Spleen (tissue), 11 donors: ENCODE results near the gene UNC13A. TPM values are rescaled to one million over a fixed set of nuclear protein-coding genes. Genes with fewer than 3 reads are reported as not detected.

Experiments used
- DNase-seq: peaks from one replicate; pipeline ENCODE4 v3.0.0-alpha.2; 2020
- H3K27ac ChIP-seq, 8 donors: fragments of 200-600 bp; sonication (generic) in 7 of 8; 1 replicate in 4 of 8; 2 replicates in 4 of 8; pipeline versions ENCODE4 v1.5.0 to v1.8.0; 2016 to 2021; ENCODE audit warnings: inconsistent platforms in 4 of 8, mild to moderate bottlenecking in 4 of 8, moderate library complexity in 1 of 8
- H3K27me3 ChIP-seq, 7 donors: fragments of 200-600 bp; sonication (generic) in 6 of 7; replicated peaks in 1 of 7; 1 replicate in 4 of 7; 2 replicates in 3 of 7; pipeline versions ENCODE4 v1.5.0 to v1.8.0; 2016 to 2021; ENCODE audit warnings: inconsistent platforms in 3 of 7, mild to moderate bottlenecking in 1 of 7
- H3K36me3 ChIP-seq, 6 donors: fragments of 200-600 bp; sonication (generic) in 5 of 6; 1 replicate in 4 of 6; 2 replicates in 2 of 6; pipeline versions ENCODE4 v1.5.0 to v1.8.0; 2016 to 2021; ENCODE audit warnings: inconsistent platforms in 2 of 6
- H3K4me1 ChIP-seq, 6 donors: fragments of 200-600 bp; sonication (generic) in 5 of 6; 1 replicate in 3 of 6; 2 replicates in 3 of 6; pipeline versions ENCODE4 v1.5.0 to v1.8.0; 2016 to 2021; ENCODE audit warnings: inconsistent platforms in 3 of 6
- H3K4me3 ChIP-seq, 8 donors: fragments of 200-600 bp; sonication (generic) in 7 of 8; 1 replicate in 4 of 8; 2 replicates in 4 of 8; pipeline versions ENCODE4 v1.5.0 to v1.8.0; 2016 to 2021; ENCODE audit warnings: inconsistent platforms in 4 of 8, mild to moderate bottlenecking in 4 of 8, moderate library complexity in 2 of 8
- H3K9me3 ChIP-seq, 8 donors: fragments of 200-600 bp; sonication (generic) in 7 of 8; 1 replicate in 4 of 8; 2 replicates in 4 of 8; pipeline versions ENCODE4 v1.5.0 to v1.8.0; 2016 to 2021; ENCODE audit warnings: inconsistent platforms in 4 of 8
- CTCF ChIP-seq, 11 experiments: fragments of 200-600 bp in 7 of 11; fragments of 450-650 bp in 4 of 11; sonication (generic) in 4 of 11; IDR thresholded peaks in 8 of 11; conservative IDR thresholded peaks in 3 of 11; 1 replicate in 7 of 11; 2 replicates in 4 of 11; pipeline versions ENCODE4 v1.4.0 to v1.8.0; 2016 to 2021; ENCODE audit warnings: antibody characterized with exemption in 11 of 11, inconsistent platforms in 4 of 11, mild to moderate bottlenecking in 1 of 11
- POLR2A ChIP-seq, 3 donors: fragments of 450-650 bp; IDR thresholded peaks; one replicate each; pipeline ENCODE4 v1.5.1; 2017; ENCODE audit warnings: antibody characterized with exemption in 3 of 3, mild to moderate bottlenecking in 1 of 3
- POLR2AphosphoS5 ChIP-seq, 3 donors: sonication (generic); formaldehyde crosslinking; IDR thresholded peaks; one replicate each; pipeline ENCODE4 v1.5.1; 2017; ENCODE audit warnings: antibody characterized with exemption in 3 of 3
- WGBS, 5 donors: extraction: QIAGEN DNeasy Blood & Tissue Kit in 3 of 5; methylation state at CpG; one replicate each; pipeline versions ENCODE4 v1.1.5 to v1.1.7; 2013 to 2018; 5-methylcytosine and 5-hydroxymethylcytosine counted together
- intact Hi-C: fragments of 100-400 bp; cut with DNase I; formaldehyde crosslinking; loops from one replicate; pipeline ENCODE4 v1.15.0; 2023; ENCODE audit warnings: low total_unique reads
- polyA plus RNA-seq, 3 donors: library from polyadenylated mRNA; stranded (reverse); fragments of 200-250 nt; gene quantifications; one replicate each; pipeline ENCODE4 v1.2.1, GENCODE V29; 2013
- total RNA-seq, 7 donors: library from RNA; depleted of rRNA in 3 of 7; stranded (reverse); fragments of >200 nt in 3 of 7; fragmentation: NEBNext Ultra II Directional in 4 of 7; extraction: Animal tissue kit (Norgen Biotek cat#: 25700) in 4 of 7; gene quantifications; one replicate each; pipeline versions ENCODE4 v1.1.0 to v1.2.1, GENCODE V29; 2016 to 2021
- donor health status: healthy with polysubstance abuse.
- donor health status: DM: no; HTN: no; CAD: no; lungs with moderate emphysema.
- donor health status: DM: no; HTN: no; CAD: no.
- donor health status: Bipolar disorder and iron deficiency.
- donor health status: healthy.
- donor health status: DM: no; HTN: no; CAD: no.
- donor health status: DM: yes; HTN: yes; CAD: no.

The UNC13A gene
- total and polyA plus RNA-seq, 10 donors, result 0.73 to 10.7 (median 5.0) TPM

DNA sequence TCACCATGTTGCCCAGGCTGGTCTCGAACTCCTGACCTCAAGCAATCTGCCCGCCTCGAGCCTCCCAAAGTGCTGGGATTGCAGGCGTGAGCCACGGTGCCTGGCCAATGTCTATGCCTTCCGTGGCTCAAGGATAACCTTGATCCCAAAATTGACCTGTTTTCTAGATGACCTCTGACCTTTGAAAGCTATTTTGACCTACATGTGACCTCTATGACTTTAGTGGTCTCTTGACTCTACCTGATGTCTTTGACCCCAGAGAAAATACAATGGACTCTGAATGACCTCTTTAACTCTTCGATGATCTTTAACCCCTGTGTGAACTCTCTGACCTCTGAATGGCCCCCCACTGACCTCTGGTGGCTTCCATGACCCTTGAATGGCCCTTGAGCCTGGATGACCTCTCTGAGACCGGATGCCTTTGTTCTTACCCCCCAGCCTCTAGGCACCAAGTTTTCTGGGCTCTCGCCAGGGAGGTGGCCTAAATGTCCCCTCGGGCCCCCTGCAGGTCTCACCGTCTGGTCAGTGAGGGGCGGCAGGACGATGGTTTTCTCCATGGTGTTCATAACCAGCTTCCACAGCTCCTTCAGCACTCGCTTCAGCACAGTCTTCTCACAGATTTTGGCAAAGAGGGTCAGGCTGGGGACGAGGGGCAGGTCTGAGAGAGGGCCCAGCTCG, 63.7 kb downstream of the UNC13A start:
- Histone ChIP-seq H3K4me1 (peaks cover 0 to 5% (median 1%) of the 10 kb centered on the region in 6 donors), H3K27ac (no peak overlapping the region), H3K27me3 (peaks cover 0 to 6% (median 0%) of the 10 kb centered on the region in 7 donors), H3K9me3 (peaks cover 0 to 11% (median 6%) of the 10 kb centered on the region in 8 donors), H3K4me3 (no peak overlapping the region), H3K36me3 (no peaks in the 10 kb centered on the region)
- 86 to 88% (median 88%) methylated on average over 16 of the region's 16 CpGs for WGBS, 5 donors
- intact Hi-C loops, result no loop called here
- DNase-seq, result no peak
- no peak for TF ChIP-seq CTCF (IDR thresholded peaks at IDR 0.05 in 8 of 11, conservative IDR thresholded peaks at IDR 0.05 in 3 of 11)
- no peak for TF ChIP-seq POLR2A (IDR thresholded peaks at IDR 0.05)
- no peak for TF ChIP-seq POLR2AphosphoS5 (IDR thresholded peaks at IDR 0.05)

GRCh38 chr19:17623224-17623935, 64.8 kb downstream of the UNC13A start:
- no peak overlapping the region for H3K4me3 ChIP-seq
- WGBS, 5 donors, result 86 to 92% (median 90%) methylated on average over 26 to 31 of the region's 31 CpGs
- no peak for DNase-seq
- H3K9me3 ChIP-seq, result peaks cover 0 to 11% (median 6%) of the 10 kb centered on the region in 8 donors
- no peak overlapping the region for H3K27ac ChIP-seq
- peaks cover 0 to 6% (median 0%) of the 10 kb centered on the region in 7 donors for H3K27me3 ChIP-seq
- no peaks in the 10 kb centered on the region for H3K36me3 ChIP-seq
- intact Hi-C loops, result no loop called here
- H3K4me1 ChIP-seq, result peaks cover 0 to 14% (median 4%) of the 10 kb centered on the region in 6 donors
- no peak for TF ChIP-seq POLR2AphosphoS5 (IDR thresholded peaks at IDR 0.05)
- TF ChIP-seq CTCF (IDR thresholded peaks at IDR 0.05 in 8 of 11, conservative IDR thresholded peaks at IDR 0.05 in 3 of 11), result no peak
- TF ChIP-seq POLR2A (IDR thresholded peaks at IDR 0.05), result no peak

DNA sequence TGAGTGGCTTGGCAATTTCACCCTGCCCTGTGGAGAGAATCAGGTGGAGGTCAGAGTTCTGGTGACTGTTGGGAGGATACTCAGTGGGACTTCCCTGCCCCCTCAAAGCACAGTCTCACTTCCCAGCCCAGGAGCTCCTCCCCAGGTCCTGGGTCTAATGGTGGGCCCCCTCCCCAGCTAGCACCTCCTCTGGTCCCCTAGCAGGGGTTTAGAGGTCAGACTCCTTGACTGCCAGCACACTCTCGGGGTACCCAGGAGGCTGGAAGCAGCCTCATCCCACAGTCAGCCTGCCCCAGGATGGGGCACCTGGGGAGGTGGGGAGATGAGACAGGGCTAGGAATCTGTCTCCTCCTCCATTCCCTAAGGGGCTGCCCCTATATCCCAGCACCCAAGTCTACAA, 67.5 kb downstream of the UNC13A start:
- no peak overlapping the region for H3K27ac ChIP-seq
- H3K9me3 ChIP-seq, result peaks cover 0 to 11% (median 6%) of the 10 kb centered on the region in 8 donors
- H3K4me3 ChIP-seq, result no peak overlapping the region
- WGBS, 5 donors, result 60 to 100% (median 89%) methylated on average over 1 of the region's 1 CpG
- peaks cover 0 to 33% (median 4%) of the 10 kb centered on the region in 7 donors for H3K27me3 ChIP-seq
- TF ChIP-seq CTCF (IDR thresholded peaks at IDR 0.05 in 8 of 11, conservative IDR thresholded peaks at IDR 0.05 in 3 of 11) (no peak), POLR2AphosphoS5 (IDR thresholded peaks at IDR 0.05) (no peak)
- no peaks in the 10 kb centered on the region for H3K36me3 ChIP-seq
- peaks cover 0 to 40% (median 15%) of the 10 kb centered on the region in 6 donors for H3K4me1 ChIP-seq
- DNase-seq, result no peak
- intact Hi-C loops, result no loop called here

GRCh38 chr19:17618936-17619335, 69.2 kb downstream of the UNC13A start:
- peaks cover 0 to 50% (median 8%) of the 10 kb centered on the region in 7 donors for H3K27me3 ChIP-seq
- WGBS, 5 donors, result 0 to 6% (median 5%) methylated on average over 2 of the region's 2 CpGs
- peak overlapping the region in 6 of 8 donors; percentile 16 to 76 (median 42) for H3K27ac ChIP-seq
- peak; percentile 54 for DNase-seq
- no peak overlapping the region for H3K4me3 ChIP-seq
- H3K4me1 ChIP-seq, result peaks cover 0 to 42% (median 15%) of the 10 kb centered on the region in 6 donors
- H3K9me3 ChIP-seq, result peaks cover 0 to 11% (median 6%) of the 10 kb centered on the region in 8 donors
- intact Hi-C loops, result no loop called here
- no peaks in the 10 kb centered on the region for H3K36me3 ChIP-seq
- TF ChIP-seq POLR2AphosphoS5 (IDR thresholded peaks at IDR 0.05), result peak in 1 of 3 donors; percentile 29
- no peak for TF ChIP-seq POLR2A (IDR thresholded peaks at IDR 0.05)
- TF ChIP-seq CTCF (IDR thresholded peaks at IDR 0.05 in 8 of 11, conservative IDR thresholded peaks at IDR 0.05 in 3 of 11), result no peak
